Measurements from ENCODE around the gene EDAR. TPM values are rescaled to one million over a fixed set of nuclear protein-coding genes. Genes with fewer than 3 reads are reported as not detected.

The EDAR gene
- polyA plus RNA-seq, 2 of the 4 experiments (the other 2 are of a cell fraction) = 0.05 to 0.26 TPM

DNA sequence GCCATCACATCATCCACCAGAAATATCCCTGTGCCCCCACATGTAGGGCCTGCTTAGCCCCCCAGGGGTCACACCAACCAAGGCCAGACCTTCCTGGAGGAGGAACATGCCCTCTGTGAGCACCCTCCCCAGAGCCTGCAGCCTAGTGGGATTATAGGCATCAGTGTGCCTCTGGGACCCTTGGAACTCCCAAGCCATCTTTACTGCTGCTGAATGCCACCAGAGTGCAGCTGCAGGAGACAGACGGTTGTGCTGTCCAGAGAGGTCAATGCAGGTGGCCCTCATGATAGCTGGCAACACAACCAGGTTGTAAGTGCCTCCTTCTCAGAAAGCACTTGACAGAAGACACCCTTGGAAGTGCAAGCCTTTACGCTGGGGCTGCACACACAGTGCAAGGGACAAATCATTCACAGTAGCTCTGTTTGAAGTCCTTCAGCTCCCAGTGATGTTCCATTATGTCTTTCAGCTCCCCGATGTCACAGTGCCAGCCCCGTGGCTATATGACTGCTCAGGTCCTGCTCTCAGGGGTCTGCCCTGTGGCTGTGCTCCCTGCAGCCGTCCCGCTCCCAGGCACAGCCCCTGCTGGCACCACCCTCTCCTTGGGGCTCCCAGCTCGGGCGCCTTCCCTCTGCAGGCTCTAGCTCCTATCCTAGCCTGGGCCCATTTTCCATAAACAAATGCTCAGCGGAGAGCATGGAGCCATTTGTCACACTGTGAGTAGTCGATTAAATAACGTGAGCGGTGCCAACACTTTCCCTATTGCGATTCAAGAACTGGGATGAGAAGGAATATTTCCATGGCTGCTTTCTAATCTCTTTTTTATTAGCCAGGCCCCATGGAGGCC lies 65.1 kb downstream of the EDAR start:
- CTCF ChIA-PET = interaction anchor here (2.0 kb wide), 1 partner anchor 78 kb away, joined by 7 read pairs; no protein-coding TSS in a partner anchor

DNA sequence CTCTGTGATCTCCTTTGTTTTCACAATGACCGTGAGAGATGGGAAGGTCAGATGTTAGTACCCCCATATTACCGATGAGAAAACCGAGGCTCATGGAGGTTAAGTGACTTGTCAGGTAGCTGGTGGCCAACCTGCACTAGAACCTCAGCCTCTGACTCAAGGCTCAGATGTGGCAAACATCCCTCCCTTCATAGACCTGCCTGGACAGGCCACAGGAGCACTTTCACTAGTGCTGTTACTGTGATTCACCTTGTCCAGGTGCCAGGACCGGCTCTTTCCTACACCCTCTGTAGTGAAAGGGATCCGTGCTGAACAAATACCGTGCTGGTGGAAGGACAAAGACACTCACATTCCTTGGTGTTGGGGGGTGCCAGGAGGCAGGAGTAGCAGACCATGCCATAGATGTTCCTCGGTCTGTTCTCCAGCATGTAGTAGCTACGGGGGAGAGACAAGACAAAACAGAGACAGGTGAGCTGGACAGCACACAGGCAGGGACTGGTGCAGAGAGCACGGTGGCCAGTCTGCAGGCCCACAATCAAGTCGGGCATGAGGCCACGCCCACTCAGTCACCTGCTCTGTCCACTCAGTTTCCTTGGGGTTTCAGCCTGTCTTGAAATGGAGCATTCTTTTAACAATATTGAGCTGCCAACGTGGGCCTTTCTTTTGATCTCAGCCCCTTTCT lies 65.9 kb downstream of the EDAR start:
- POLR2A ChIA-PET = no interaction called here
- no peak for DNase-seq (ENCODE audit: low read depth in 1 of 2, low spot score in 1 of 2)
- no peak for FAIRE-seq
- WGBS (ENCODE audit: missing lambda C conversion rate) = 49% methylated on average over 12 of the region's 12 CpGs
- CTCF ChIA-PET = interaction anchor here (2.0 kb wide), 1 partner anchor 79 kb away, joined by 7 read pairs; no protein-coding TSS in a partner anchor
- ATAC-seq = no peak
- Histone ChIP-seq H3K9me3 (no peaks in the 10 kb centered on the region), H3K4me2 (no peak overlapping the region), H3K4me3 (no peak overlapping the region), H3K27ac (no peak overlapping the region), H3K4me1 (no peaks in the 10 kb centered on the region)
- TF ChIP-seq EHF (CRISPR knock-in tag; IDR thresholded peaks at IDR 0.05) = no peak
- TF ChIP-seq NR3C1 (IDR thresholded peaks at IDR 0.05) = no peak
- TF ChIP-seq JUNB (IDR thresholded peaks at IDR 0.05) = no peak
- TF ChIP-seq CBX2 (IDR thresholded peaks at IDR 0.05; ENCODE audit: borderline replicate concordance, low read depth) = no peak
- no peak for TF ChIP-seq BHLHE40 (IDR thresholded peaks at IDR 0.05; ENCODE audit: low read depth, low read length)
- TF ChIP-seq RFX5 (IDR thresholded peaks at IDR 0.05) = no peak
- TF ChIP-seq RCOR1 (IDR thresholded peaks at IDR 0.05; ENCODE audit: low read depth, low read length) = no peak
- no peak for TF ChIP-seq TFCP2L1 (CRISPR knock-in tag; IDR thresholded peaks at IDR 0.05)

More for the DNA sequence above, 65.1 kb downstream of the EDAR start:
- POLR2A ChIA-PET = no interaction called here
- Histone ChIP-seq H3K27ac (no peak overlapping the region), H3K9me3 (no peaks in the 10 kb centered on the region), H3K4me3 (no peak overlapping the region), H3K4me1 (no peaks in the 10 kb centered on the region), H3K4me2 (no peak overlapping the region)
- DNase-seq (ENCODE audit: low read depth in 1 of 2, low spot score in 1 of 2) (no peak), FAIRE-seq (no peak), ATAC-seq (no peak)
- no peak for TF ChIP-seq TFCP2L1 (CRISPR knock-in tag; IDR thresholded peaks at IDR 0.05)
- no peak for TF ChIP-seq CHD4 (IDR thresholded peaks at IDR 0.05; ENCODE audit: borderline replicate concordance)
- TF ChIP-seq, protein P1, sequence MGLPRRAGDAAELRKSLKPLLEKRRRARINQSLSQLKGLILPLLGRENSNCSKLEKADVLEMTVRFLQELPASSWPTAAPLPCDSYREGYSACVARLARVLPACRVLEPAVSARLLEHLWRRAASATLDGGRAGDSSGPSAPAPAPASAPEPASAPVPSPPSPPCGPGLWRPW (IDR thresholded peaks at IDR 0.05) = no peak
- no peak for TF ChIP-seq ZFP36 (IDR thresholded peaks at IDR 0.05; ENCODE audit: borderline replicate concordance, partially characterized antibody)
- TF ChIP-seq POLR2AphosphoS2 (conservative IDR thresholded peaks at IDR 0.05; ENCODE audit: low read length) = no peak
- no peak for TF ChIP-seq ESRRA (IDR thresholded peaks at IDR 0.05; ENCODE audit: borderline replicate concordance, low read length)
- TF ChIP-seq RARB (CRISPR knock-in tag; IDR thresholded peaks at IDR 0.05) = no peak
- TF ChIP-seq, protein P2, sequence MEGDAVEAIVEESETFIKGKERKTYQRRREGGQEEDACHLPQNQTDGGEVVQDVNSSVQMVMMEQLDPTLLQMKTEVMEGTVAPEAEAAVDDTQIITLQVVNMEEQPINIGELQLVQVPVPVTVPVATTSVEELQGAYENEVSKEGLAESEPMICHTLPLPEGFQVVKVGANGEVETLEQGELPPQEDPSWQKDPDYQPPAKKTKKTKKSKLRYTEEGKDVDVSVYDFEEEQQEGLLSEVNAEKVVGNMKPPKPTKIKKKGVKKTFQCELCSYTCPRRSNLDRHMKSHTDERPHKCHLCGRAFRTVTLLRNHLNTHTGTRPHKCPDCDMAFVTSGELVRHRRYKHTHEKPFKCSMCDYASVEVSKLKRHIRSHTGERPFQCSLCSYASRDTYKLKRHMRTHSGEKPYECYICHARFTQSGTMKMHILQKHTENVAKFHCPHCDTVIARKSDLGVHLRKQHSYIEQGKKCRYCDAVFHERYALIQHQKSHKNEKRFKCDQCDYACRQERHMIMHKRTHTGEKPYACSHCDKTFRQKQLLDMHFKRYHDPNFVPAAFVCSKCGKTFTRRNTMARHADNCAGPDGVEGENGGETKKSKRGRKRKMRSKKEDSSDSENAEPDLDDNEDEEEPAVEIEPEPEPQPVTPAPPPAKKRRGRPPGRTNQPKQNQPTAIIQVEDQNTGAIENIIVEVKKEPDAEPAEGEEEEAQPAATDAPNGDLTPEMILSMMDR (IDR thresholded peaks at IDR 0.05) = no peak
- TF ChIP-seq RAD21 (conservative IDR thresholded peaks at IDR 0.05 in 1 of 2, IDR thresholded peaks at IDR 0.05 in 1 of 2) = no peak
- TF ChIP-seq NPAS2 (CRISPR knock-in tag; IDR thresholded peaks at IDR 0.05; ENCODE audit: borderline replicate concordance) = no peak
- TF ChIP-seq, protein P3, sequence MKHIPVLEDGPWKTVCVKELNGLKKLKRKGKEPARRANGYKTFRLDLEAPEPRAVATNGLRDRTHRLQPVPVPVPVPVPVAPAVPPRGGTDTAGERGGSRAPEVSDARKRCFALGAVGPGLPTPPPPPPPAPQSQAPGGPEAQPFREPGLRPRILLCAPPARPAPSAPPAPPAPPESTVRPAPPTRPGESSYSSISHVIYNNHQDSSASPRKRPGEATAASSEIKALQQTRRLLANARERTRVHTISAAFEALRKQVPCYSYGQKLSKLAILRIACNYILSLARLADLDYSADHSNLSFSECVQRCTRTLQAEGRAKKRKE (CRISPR knock-in tag; IDR thresholded peaks at IDR 0.05; ENCODE audit: low read depth) = no peak
- TF ChIP-seq, protein P4, sequence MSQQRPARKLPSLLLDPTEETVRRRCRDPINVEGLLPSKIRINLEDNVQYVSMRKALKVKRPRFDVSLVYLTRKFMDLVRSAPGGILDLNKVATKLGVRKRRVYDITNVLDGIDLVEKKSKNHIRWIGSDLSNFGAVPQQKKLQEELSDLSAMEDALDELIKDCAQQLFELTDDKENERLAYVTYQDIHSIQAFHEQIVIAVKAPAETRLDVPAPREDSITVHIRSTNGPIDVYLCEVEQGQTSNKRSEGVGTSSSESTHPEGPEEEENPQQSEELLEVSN (IDR thresholded peaks at IDR 0.05; ENCODE audit: borderline replicate concordance, low read depth) = no peak
- no peak for TF ChIP-seq KDM1A (IDR thresholded peaks at IDR 0.05; ENCODE audit: low read depth)
- 72% methylated on average over 10 of the region's 13 CpGs for WGBS (ENCODE audit: missing lambda C conversion rate)
